ENCODE measurements around the gene CMTM4. TPM values are rescaled to one million over a fixed set of nuclear protein-coding genes. Genes with fewer than 3 reads are reported as not detected.

The CMTM4 gene
- total and polyA plus RNA-seq, 2 experiments from 2014 or later, result 14.1 to 77.0 TPM

DNA sequence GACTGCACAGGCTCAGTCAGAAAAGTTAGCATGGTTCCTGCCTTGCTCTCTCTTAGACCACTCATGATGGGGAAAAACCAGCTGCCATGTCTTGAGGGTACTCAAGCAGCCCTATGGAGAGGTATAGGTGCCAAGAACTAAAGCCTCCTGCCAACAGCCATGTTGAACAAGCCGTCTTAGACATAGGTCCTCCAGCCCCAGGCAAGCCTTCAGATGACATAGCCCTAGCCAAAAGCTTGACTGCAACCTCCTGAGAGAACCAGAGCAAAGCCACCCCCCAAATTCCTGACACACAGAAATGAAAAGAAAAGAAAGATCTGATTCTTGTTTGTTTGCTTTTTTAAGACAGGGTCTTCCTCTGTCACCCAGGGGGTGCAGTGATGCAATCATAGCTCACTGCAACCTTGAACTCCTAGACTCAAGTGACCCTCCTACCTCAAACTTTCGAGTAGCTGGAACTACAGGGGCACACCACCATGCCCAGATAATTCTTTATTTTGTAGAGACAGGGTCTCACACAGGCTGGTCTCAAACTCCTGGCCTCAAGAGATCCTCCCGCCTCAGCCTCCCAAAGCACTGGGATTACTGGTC lies 55.7 kb downstream of the CMTM4 start:
- H3K4me2 ChIP-seq, result no peak overlapping the region
- H3F3A ChIP-seq (replicated peaks; ENCODE audit: low read depth), result no peaks in the 10 kb centered on the region
- H3K4me1 ChIP-seq (ENCODE audit: insufficient read depth), result peaks cover 18% of the 10 kb centered on the region
- H3K36me3 Mint-ChIP-seq (ENCODE audit: low read depth), result no peaks in the 10 kb centered on the region
- H3K79me2 ChIP-seq (replicated peaks; ENCODE audit: insufficient read depth), result peaks cover 29% of the 10 kb centered on the region; the same call in 1 of the 2 replicates
- H2AFZ ChIP-seq, result no peak overlapping the region
- no peak overlapping the region for H3K4me3 Mint-ChIP-seq
- H3K36me3 ChIP-seq (ENCODE audit: insufficient read depth), result no peaks in the 10 kb centered on the region
- no peak overlapping the region for H3K4me3 ChIP-seq
- ATAC-seq (no peak), DNase-seq (ENCODE audit: low spot score) (no peak)
- peaks cover 17% of the 10 kb centered on the region for H4K20me1 ChIP-seq (replicated peaks; ENCODE audit: insufficient read depth)
- no peak overlapping the region for H3K27ac Mint-ChIP-seq
- H3K27me3 ChIP-seq (ENCODE audit: insufficient read depth), result no peaks in the 10 kb centered on the region
- peaks cover 4% of the 10 kb centered on the region for H3K27me3 Mint-ChIP-seq (ENCODE audit: insufficient read depth, low read depth, poor library complexity)
- H3K9me3 Mint-ChIP-seq, result no peaks in the 10 kb centered on the region; the same call in 2 of the 3 replicates
- TF ChIP-seq POLR2AphosphoS5 (IDR thresholded peaks at IDR 0.05; ENCODE audit: low read depth), result no peak
- no peak for TF ChIP-seq ZNF114 (CRISPR knock-in tag; IDR thresholded peaks at IDR 0.05)
- TF ChIP-seq, protein P1, sequence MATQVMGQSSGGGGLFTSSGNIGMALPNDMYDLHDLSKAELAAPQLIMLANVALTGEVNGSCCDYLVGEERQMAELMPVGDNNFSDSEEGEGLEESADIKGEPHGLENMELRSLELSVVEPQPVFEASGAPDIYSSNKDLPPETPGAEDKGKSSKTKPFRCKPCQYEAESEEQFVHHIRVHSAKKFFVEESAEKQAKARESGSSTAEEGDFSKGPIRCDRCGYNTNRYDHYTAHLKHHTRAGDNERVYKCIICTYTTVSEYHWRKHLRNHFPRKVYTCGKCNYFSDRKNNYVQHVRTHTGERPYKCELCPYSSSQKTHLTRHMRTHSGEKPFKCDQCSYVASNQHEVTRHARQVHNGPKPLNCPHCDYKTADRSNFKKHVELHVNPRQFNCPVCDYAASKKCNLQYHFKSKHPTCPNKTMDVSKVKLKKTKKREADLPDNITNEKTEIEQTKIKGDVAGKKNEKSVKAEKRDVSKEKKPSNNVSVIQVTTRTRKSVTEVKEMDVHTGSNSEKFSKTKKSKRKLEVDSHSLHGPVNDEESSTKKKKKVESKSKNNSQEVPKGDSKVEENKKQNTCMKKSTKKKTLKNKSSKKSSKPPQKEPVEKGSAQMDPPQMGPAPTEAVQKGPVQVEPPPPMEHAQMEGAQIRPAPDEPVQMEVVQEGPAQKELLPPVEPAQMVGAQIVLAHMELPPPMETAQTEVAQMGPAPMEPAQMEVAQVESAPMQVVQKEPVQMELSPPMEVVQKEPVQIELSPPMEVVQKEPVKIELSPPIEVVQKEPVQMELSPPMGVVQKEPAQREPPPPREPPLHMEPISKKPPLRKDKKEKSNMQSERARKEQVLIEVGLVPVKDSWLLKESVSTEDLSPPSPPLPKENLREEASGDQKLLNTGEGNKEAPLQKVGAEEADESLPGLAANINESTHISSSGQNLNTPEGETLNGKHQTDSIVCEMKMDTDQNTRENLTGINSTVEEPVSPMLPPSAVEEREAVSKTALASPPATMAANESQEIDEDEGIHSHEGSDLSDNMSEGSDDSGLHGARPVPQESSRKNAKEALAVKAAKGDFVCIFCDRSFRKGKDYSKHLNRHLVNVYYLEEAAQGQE (IDR thresholded peaks at IDR 0.05; ENCODE audit: unreplicated experiment), result no peak
- TF ChIP-seq NANOG (IDR thresholded peaks at IDR 0.05; ENCODE audit: borderline replicate concordance), result no peak
- TF ChIP-seq EZH2 (IDR thresholded peaks at IDR 0.05; ENCODE audit: low read depth, unreplicated experiment), result no peak
- TF ChIP-seq STAT1 (IDR thresholded peaks at IDR 0.05; ENCODE audit: unreplicated experiment), result no peak
- TF ChIP-seq, protein P2, sequence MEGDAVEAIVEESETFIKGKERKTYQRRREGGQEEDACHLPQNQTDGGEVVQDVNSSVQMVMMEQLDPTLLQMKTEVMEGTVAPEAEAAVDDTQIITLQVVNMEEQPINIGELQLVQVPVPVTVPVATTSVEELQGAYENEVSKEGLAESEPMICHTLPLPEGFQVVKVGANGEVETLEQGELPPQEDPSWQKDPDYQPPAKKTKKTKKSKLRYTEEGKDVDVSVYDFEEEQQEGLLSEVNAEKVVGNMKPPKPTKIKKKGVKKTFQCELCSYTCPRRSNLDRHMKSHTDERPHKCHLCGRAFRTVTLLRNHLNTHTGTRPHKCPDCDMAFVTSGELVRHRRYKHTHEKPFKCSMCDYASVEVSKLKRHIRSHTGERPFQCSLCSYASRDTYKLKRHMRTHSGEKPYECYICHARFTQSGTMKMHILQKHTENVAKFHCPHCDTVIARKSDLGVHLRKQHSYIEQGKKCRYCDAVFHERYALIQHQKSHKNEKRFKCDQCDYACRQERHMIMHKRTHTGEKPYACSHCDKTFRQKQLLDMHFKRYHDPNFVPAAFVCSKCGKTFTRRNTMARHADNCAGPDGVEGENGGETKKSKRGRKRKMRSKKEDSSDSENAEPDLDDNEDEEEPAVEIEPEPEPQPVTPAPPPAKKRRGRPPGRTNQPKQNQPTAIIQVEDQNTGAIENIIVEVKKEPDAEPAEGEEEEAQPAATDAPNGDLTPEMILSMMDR (conservative IDR thresholded peaks at IDR 0.05; ENCODE audit: low read depth in 2 of 2), result no peak
- no peak for TF ChIP-seq JUNB (IDR thresholded peaks at IDR 0.05; ENCODE audit: unreplicated experiment)
- TF ChIP-seq CREB1 (CRISPR knock-in tag; IDR thresholded peaks at IDR 0.05; ENCODE audit: low read depth), result no peak
- TF ChIP-seq ZNF331 (CRISPR knock-in tag; IDR thresholded peaks at IDR 0.05; ENCODE audit: low read depth), result no peak
- TF ChIP-seq, protein P3, sequence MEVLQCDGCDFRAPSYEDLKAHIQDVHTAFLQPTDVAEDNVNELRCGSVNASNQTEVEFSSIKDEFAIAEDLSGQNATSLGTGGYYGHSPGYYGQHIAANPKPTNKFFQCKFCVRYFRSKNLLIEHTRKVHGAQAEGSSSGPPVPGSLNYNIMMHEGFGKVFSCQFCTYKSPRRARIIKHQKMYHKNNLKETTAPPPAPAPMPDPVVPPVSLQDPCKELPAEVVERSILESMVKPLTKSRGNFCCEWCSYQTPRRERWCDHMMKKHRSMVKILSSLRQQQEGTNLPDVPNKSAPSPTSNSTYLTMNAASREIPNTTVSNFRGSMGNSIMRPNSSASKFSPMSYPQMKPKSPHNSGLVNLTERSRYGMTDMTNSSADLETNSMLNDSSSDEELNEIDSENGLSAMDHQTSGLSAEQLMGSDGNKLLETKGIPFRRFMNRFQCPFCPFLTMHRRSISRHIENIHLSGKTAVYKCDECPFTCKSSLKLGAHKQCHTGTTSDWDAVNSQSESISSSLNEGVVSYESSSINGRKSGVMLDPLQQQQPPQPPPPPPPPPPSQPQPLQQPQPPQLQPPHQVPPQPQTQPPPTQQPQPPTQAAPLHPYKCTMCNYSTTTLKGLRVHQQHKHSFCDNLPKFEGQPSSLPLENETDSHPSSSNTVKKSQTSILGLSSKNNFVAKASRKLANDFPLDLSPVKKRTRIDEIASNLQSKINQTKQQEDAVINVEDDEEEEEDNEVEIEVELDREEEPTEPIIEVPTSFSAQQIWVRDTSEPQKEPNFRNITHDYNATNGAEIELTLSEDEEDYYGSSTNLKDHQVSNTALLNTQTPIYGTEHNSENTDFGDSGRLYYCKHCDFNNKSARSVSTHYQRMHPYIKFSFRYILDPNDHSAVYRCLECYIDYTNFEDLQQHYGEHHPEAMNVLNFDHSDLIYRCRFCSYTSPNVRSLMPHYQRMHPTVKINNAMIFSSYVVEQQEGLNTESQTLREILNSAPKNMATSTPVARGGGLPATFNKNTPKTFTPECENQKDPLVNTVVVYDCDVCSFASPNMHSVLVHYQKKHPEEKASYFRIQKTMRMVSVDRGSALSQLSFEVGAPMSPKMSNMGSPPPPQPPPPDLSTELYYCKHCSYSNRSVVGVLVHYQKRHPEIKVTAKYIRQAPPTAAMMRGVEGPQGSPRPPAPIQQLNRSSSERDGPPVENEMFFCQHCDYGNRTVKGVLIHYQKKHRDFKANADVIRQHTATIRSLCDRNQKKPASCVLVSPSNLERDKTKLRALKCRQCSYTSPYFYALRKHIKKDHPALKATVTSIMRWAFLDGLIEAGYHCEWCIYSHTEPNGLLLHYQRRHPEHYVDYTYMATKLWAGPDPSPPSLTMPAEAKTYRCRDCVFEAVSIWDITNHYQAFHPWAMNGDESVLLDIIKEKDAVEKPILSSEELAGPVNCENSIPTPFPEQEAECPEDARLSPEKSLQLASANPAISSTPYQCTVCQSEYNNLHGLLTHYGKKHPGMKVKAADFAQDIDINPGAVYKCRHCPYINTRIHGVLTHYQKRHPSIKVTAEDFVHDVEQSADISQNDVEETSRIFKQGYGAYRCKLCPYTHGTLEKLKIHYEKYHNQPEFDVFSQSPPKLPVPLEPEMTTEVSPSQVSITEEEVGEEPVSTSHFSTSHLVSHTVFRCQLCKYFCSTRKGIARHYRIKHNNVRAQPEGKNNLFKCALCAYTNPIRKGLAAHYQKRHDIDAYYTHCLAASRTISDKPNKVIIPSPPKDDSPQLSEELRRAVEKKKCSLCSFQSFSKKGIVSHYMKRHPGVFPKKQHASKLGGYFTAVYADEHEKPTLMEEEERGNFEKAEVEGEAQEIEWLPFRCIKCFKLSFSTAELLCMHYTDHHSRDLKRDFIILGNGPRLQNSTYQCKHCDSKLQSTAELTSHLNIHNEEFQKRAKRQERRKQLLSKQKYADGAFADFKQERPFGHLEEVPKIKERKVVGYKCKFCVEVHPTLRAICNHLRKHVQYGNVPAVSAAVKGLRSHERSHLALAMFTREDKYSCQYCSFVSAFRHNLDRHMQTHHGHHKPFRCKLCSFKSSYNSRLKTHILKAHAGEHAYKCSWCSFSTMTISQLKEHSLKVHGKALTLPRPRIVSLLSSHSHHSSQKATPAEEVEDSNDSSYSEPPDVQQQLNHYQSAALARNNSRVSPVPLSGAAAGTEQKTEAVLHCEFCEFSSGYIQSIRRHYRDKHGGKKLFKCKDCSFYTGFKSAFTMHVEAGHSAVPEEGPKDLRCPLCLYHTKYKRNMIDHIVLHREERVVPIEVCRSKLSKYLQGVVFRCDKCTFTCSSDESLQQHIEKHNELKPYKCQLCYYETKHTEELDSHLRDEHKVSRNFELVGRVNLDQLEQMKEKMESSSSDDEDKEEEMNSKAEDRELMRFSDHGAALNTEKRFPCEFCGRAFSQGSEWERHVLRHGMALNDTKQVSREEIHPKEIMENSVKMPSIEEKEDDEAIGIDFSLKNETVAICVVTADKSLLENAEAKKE (CRISPR knock-in tag; IDR thresholded peaks at IDR 0.05), result no peak
- TF ChIP-seq, protein P4, sequence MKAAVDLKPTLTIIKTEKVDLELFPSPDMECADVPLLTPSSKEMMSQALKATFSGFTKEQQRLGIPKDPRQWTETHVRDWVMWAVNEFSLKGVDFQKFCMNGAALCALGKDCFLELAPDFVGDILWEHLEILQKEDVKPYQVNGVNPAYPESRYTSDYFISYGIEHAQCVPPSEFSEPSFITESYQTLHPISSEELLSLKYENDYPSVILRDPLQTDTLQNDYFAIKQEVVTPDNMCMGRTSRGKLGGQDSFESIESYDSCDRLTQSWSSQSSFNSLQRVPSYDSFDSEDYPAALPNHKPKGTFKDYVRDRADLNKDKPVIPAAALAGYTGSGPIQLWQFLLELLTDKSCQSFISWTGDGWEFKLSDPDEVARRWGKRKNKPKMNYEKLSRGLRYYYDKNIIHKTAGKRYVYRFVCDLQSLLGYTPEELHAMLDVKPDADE (IDR thresholded peaks at IDR 0.05), result no peak
- TF ChIP-seq EZH2phosphoT487 (IDR thresholded peaks at IDR 0.05; ENCODE audit: unreplicated experiment), result no peak
- H3K4me1 Mint-ChIP-seq, result peaks cover 25% of the 10 kb centered on the region
- no peaks in the 10 kb centered on the region for H3K9me2 ChIP-seq (ENCODE audit: insufficient read depth)
- no peak overlapping the region for H3K27ac ChIP-seq (ENCODE audit: low read depth)

Data from GM23338 (cell line).